NB4 (cell line): ENCODE data around the gene GSTA5.
"Not testable (repeated sequence)": the region's sequence is repeated elsewhere in the genome, so short reads cannot be mapped to it uniquely, and the experiment has no call there.

Experiments used
- DNase-seq: peaks from one replicate; pipeline ENCODE4 v3.0.0; 2010; ENCODE audit warnings: low read depth
- H3K4me3 ChIP-seq: one replicate; pipeline ENCODE4 v1.5.1; 2011; ENCODE audit warnings: mild to moderate bottlenecking, low read depth, low read length, moderate library complexity
- CTCF ChIP-seq: IDR thresholded peaks from one replicate; pipeline ENCODE4 v1.5.1; 2012; ENCODE audit warnings: low read depth, low read length
- MAX ChIP-seq: IDR thresholded peaks from 2 replicates; pipeline ENCODE4 v1.6.1; 2011; ENCODE audit warnings: low read depth, low read length
- MYC ChIP-seq: IDR thresholded peaks from 2 replicates; pipeline ENCODE4 v1.6.1; 2011; ENCODE audit warnings: low read depth, low read length
- POLR2A ChIP-seq: IDR thresholded peaks from 2 replicates; pipeline ENCODE4 v1.6.1; 2011; ENCODE audit warnings: mild to moderate bottlenecking; ENCODE audit not compliant: insufficient read length; ENCODE audit errors: extremely low read depth

The GSTA5 gene

GRCh38 chr6:52821842-52822241, 18.8 kb downstream of the GSTA5 start:
- no peak for DNase-seq
- no peak overlapping the region for H3K4me3 ChIP-seq
- no peak for TF ChIP-seq MAX

GRCh38 chr6:52820198-52820597, 20.4 kb downstream of the GSTA5 start:
- DNase-seq = no peak
- H3K4me3 ChIP-seq = no peak overlapping the region
- TF ChIP-seq MYC (no peak), MAX (no peak), CTCF (no peak), POLR2A (no peak)

- H3K4me3 ChIP-seq = no peak overlapping the region
- peak; percentile 46 for DNase-seq
- TF ChIP-seq POLR2A (no peak), CTCF (peak; percentile 73)
Observed at GRCh38 chr6:52815167-52816092, 25.2 kb downstream of the GSTA5 start.

- not testable (repeated sequence) for DNase-seq, H3K4me3 ChIP-seq
Observed at GRCh38 chr6:52814545-52814944, 26.1 kb downstream of the GSTA5 start.

GRCh38 chr6:52809777-52810176, 30.8 kb downstream of the GSTA5 start:
- DNase-seq, H3K4me3 ChIP-seq: not testable (repeated sequence)

GRCh38 chr6:52808660-52809059, 32.0 kb downstream of the GSTA5 start:
- H3K4me3 ChIP-seq = no peak overlapping the region
- DNase-seq = no peak
- TF ChIP-seq CTCF (no peak), MAX (no peak), MYC (no peak), POLR2A (no peak)

- not testable (repeated sequence) for H3K4me3 ChIP-seq, DNase-seq
Observed at GRCh38 chr6:52803668-52804255, 36.9 kb downstream of the GSTA5 start, which contains the start of gene GSTA1. Gene GSTA1 (minus strand): TSS chr6:52803816. CDS start chr6:52799267, 4,549 bp downstream.

GRCh38 chr6:52802806-52803205, 37.8 kb downstream of the GSTA5 start:
- DNase-seq = no peak
- H3K4me3 ChIP-seq = no peak overlapping the region
- TF ChIP-seq CTCF = no peak
- TF ChIP-seq POLR2A = no peak
- TF ChIP-seq MAX = no peak
- no peak for TF ChIP-seq MYC
